ENCODE results near the gene GPR32.
"Not testable (repeated sequence)": the region's sequence is repeated elsewhere in the genome, so short reads cannot be mapped to it uniquely, and the experiment has no call there.

The GPR32 gene

DNA sequence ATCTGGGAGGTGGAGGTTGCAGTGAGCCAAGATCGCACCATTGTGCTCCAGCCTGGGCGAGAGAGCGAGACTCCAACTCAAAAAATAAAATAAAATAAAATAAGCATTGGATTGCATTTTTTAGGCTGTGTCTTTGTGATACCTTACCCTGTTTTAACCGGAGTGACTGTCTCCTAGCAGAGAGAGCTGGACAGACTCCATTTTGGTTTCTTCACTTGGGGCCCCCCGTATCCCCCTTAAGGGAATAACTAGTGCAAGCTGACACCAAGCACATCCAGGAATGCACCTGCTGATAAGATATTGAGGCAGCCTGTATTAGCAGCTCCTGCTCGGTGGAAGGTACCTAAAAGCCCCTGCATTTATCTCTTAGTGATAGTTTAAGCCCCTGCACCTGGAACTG lies 20.8 kb upstream of the GPR32 start:
- no peak for DNase-seq

DNA sequence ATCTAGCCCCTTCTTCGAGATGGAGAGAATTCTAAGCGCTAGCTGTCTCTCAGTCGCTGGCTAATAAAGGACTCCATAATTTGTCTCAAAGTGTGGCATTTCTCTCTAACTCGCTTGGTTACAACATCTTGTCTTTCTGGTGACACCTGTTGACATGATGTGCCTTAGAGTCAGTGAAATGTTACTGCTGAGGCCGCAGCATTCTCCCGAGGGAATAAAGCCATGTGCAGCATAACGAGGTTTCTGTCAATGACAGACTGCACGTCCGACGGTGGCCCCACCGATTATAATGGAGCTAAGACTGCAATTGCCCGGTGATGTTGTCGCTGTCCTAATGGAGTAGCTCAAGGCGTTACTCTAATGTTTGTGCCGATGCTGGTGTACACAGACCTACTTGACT lies 20.3 kb upstream of the GPR32 start:
- DNase-seq = no peak

DNA sequence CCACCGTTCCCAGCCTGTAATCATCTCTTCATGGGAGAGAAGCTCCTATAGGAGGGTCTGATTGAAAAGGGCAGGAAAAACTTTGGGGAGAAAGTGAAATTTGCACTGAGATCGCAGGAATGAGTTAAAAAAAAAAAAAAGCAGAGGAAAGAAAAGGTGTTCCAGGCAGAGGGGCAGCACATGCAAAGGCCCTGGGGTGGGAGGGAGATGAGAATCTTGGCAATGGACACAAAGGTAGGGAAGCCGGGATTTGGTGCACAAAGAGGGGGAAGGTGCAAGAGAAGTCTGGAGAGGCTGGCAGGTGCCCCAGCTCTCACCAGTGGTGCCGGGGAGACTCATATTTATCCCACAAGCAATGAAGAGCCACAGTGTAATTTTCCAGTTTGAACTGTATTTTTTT lies 16.4 kb upstream of the GPR32 start:
- no peak for DNase-seq

DNA sequence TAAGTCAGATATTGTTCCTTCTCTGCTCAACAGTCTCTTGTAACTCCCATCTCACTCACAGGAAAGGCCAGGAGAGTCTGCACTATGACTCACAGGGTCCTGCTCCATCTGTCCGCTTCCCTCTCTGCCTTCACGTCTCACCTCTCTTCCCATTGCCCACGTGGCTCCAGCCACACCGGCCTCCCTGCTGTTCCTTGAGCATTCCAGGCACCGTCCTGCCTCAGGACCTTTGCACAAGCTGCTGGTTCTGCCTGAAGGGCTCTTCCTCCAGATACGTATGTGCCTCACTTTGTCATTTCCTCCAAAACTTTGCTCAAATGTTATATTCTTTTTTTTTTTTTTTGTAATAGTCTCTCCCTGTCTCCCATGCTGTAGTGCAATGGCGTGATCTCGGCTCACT lies 14.0 kb upstream of the GPR32 start:
- DNase-seq = not testable (repeated sequence)

DNA sequence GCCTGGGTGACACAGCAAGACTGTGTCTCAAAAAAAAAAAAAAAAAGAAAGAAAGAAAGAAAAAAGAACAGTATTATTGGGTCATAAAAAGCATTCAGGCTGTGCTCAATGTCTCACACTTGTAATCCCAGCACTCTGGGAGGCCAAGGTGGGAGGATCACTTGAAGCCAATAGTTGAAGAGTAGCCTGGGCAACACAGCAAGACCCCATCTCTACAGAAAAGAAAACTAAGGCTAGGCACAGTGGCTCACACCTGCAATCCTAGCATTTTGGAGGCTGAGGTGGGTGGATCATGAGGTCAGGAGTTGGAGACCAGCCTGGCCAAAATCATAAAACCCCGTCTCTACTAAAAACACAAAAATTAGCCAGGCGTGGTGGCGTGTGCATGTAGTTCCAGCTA lies 12.6 kb upstream of the GPR32 start:
- DNase-seq = not testable (repeated sequence)

DNA sequence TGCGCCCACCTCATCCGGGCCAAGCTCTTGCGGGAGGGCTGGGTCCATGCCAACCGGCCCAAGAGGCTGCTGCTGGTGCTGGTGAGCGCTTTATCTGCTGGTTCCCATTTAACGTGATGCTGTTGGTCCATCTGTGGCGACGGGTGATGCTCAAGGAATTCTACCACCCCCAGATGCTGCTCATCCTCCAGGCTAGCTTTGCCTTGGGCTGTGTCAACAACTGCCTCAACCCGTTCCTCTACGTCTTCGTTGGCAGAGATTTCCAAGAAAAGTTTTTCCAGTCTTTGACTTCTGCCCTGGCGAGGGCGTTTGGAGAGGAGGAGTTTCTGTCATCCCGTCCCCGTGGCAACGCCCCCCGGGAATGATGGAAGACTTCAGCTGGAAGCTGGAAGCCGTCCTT lies 11.2 kb upstream of the GPR32 start:
- DNase-seq = not testable (repeated sequence)

DNA sequence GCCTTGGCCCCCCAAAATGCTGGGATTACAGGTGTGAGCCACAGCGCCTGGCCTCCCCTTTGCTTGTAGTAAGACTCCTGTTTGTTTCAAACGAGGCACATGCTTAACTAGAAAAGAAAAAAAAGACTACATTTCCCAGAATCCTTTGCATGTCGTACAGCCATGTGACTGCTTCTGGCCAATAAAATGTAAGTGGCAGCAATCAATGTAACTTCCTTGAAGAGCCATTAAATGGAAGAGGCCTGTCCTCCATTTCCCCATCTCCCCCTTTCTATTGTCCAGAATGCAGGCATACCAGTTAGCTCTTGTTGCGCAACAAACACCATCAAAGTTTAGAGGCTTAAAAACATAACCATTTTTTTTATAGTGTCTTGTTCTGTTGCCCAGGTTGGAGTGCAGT lies 10.4 kb upstream of the GPR32 start:
- peak; percentile 5 to 15 for DNase-seq

DNA sequence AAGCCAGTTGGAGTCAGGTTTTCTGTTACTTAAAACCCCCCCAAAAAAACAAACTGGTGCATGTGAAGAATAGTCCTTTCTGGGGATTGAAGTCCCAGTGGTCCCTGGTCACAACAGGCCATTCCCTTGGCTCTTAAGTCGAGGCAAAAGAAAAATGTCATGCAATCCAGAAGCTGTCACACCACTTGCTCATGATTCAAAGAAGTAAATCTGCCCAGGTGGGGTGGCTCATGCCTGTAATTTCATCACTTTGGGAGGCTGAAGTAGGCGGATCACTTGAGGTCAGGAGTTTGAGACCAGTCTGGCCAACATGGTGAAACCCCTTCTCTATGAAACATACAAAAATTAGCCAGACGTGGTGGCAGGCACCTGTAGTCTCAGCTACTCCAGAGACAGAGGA lies 8.8 kb upstream of the GPR32 start:
- not testable (repeated sequence) for DNase-seq

DNA sequence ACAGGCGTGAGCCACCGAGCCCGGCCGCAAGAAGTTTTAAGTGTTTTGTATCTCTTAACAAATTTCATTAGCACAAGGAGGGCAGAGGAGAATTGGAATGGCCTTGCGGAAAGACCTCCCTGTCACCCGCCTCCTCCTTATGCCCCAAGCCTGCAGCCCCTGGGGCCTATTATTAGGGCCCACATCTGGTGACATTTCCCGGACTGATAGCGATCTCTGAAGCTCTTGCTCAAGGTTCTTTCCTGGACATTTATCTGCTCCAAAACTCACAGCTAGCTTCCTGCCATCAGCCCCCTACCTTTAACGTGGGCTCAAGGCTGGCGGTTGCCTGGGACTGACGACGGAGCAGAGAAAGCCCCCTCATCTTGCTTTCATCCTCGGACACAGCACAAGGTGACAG lies 6.7 kb upstream of the GPR32 start:
- DNase-seq = not testable (repeated sequence)

DNA sequence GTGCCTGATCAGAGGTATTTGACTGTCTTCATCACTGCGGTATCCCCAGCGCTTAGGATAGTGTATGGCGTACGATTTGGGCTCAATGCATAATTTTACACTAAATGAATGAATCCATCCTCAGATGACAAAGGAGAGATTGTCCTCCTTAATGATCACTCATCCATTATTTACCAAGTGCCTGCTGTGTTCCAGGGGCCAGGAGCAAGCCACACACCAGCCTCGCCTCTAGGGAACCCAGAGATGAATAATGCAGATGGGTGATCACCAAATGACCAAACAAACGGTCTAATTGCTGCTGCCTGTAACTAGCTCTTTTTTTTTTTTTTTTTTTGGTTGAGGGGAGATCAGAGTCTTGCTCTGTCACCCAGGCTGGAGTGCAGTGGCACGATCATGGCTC lies 5.9 kb upstream of the GPR32 start:
- no peak for DNase-seq

DNA sequence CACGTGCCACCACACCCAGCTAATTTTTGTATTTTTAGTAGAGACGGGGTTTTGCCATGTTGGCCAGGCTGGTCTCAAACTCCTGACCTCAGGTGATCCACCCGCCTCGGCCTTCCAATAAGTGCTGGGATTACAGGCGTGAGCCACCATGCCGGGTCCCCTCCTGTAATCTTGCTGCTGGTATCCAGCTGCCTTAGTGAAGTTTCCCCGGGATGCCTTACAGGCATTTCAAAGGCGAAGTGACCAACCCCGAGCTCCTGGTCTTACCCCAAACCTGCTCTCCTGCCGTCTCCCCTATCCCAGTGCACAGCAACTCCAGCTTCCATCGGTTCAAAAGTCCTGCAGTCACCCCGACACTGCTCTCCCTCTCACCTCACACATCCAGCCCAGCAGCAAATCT lies 3.5 kb upstream of the GPR32 start:
- not testable (repeated sequence) for DNase-seq

DNA sequence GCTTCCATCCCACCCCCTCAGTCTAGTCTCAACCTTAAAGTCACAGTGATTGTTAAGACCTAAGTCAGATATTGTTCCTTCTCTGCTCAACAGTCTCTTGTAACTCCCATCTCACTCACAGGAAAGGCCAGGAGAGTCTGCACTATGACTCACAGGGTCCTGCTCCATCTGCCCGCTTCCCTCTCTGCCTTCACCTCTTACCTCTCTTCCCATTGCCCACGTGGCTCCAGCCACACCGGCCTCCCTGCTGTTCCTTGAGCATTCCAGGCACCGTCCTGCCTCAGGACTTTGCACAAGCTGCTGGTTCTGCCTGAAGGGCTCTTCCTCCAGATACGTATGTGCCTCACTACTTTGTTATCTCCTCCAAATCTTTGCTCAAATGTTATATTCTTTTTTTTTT lies 3.0 kb upstream of the GPR32 start:
- DNase-seq = not testable (repeated sequence)

DNA sequence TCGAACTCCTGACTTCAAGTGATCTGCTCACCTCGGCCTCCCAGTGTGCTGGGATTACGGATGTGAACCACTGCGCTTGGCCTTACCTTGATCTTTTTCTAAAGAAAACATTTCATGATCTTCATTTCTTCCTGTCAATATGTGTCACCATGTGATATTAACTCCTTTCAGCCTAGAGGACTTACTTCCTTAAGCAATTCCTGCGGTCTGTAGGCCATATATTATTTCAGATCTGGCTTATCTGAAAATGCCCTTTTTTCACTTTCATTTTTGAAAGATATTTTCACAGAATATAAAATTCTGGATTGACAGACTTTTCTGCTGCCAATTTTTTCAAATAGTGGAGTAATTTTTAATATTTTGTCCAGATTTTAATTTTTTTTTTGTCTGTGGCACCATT lies 2.0 kb upstream of the GPR32 start:
- DNase-seq = no peak

DNA sequence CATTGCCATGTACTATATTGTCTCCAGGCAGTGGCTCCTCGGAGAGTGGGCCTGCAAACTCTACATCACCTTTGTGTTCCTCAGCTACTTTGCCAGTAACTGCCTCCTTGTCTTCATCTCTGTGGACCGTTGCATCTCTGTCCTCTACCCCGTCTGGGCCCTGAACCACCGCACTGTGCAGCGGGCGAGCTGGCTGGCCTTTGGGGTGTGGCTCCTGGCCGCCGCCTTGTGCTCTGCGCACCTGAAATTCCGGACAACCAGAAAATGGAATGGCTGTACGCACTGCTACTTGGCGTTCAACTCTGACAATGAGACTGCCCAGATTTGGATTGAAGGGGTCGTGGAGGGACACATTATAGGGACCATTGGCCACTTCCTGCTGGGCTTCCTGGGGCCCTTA lies 624 bp downstream of the GPR32 start:
- DNase-seq = no peak

DNA sequence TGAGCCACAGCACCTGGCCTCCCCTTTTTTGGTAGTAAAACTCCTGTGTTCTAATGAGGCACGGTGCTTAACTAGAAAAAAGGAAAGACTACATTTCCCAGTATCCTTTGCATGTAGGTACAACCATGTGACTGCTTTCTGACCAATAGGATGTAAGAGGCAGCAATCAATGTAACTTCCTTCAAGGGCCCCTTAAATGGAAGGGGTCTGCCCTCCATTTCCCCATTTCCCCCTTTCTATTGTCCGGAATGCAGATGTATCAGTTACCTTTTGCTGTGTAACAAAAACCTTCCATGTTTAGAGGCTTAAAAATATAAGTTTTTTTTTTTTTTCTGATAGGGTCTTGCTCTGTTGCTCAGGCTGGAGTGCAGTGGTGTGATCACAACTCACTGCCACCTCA lies 2.2 kb downstream of the GPR32 start:
- no peak for DNase-seq

DNA sequence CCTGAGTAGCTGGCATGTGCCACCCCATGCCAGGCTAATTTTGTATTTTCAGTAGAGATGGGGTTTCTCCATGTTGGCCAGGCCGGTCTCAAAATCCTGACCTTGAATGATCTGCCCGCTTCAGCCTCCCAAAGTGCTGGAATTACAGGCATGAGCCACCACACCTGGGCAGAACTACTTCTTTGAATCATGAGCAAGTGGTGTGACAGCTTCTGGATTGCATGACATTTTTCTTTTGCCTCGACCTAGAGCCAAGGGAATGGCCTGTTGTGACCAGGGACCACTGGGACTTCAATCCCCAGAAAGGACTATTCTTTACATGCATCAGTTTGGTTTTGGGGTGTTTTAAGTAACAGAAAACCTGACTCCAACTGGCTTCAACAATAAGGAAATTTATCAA lies 2.6 kb downstream of the GPR32 start:
- not testable (repeated sequence) for DNase-seq

DNA sequence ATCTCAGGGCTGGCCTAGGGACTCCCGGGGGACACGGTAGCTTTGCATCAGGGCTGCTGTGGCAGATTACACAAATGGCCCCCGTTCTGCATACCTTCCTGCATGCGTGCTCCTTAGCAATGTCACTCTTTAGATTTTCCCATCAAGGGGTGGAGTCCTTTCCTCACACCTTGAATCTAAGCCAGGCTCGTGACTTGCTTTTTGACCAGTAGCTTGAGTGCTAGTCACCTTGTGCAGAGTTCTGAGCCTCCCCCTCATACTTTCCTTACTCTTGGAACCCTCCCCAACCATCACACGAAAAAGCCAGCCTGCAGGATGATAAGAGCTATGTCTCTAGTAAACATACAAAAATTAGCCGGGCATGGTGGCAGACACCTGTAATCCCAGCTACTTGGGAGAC lies 3.2 kb downstream of the GPR32 start:
- not testable (repeated sequence) for DNase-seq

DNA sequence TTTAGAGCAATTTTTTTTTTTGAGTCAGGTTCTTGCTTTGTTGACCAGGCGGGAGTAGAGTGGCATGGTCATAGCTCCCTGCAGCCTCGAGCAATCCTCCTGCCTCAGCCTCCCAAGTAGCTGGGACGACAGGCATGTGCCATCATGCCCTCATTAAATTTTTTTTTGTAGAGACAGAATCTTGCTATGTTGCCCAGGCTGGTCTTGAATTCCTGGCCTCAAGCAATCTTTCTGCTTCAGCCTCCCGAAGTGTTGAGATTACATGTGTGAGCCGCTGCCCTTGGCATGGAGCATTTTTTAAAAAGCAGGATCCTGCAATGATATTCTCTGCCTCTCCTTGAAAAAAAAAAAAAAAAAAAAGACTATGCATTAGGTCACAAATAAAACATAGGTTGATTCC lies 5.9 kb downstream of the GPR32 start:
- no peak for DNase-seq

DNA sequence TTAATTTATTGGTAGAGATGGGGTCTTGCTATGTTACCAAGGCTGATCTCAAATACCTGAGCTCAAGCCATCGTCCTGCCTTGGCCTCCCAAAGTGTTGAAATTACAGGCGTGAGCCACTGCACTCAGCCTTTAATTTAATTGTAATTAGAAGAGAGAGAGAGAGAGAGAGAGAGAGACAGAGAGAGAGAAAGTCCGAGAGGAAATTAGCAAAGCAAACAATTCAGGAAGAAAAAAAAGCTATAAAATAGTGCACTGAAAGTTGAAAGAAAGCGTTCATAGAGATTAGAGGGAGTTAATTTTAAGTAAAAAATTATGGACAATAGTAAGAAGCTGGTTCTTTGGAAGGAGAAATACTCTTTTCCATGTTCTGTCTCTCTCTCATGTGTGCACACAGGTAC lies 7.0 kb downstream of the GPR32 start:
- no peak for DNase-seq

DNA sequence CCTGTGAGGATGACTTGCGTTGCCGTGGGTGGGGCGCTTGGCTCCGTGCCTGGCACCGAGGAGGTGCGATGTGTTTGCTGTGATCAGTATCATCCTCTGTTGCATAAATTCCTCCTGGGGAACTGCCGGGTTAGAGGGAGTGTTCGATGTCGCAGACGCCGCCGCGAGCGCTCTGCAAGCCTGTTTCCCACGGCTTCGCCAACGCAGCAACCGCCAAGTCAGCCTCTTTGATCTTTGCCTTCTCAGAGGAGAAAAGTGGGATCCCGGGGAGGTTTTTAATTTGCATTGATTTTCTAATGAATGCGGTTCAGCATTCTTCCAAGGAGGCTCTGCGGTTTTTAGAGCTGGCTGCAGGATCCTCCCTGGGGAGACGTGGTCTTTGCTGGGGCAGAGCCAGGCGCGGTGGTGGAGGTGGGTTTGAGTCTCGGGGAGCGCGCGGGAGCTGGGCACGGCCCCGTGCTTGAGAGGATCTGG lies 7.6 kb downstream of the GPR32 start:
- peak; percentile 36 to 54 for DNase-seq

DNA sequence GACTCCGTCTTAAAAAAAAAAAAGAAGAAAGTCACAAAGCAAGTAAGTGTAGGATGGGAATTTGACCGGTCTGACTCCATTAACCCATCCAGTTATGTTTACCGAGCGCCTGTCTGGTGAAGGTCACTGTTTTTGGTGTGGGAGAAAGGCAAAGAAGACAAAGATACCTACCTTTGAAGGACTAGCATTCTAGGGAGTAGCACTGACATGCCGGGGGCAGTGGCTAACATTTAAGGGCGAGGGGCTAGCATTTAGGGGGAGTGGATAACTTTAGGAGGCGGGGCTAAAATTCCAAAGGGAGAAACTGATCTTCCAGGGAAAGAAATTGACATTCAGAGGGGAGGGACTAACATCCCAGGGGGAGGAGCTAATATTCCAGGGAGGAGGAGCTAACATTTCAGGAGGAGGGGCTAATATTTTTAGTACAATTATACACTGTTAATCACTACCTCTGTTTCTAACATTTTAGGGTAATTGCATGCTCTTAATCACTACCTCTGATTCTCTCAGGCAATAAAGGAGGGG lies 8.7 kb downstream of the GPR32 start:
- DNase-seq = no peak

DNA sequence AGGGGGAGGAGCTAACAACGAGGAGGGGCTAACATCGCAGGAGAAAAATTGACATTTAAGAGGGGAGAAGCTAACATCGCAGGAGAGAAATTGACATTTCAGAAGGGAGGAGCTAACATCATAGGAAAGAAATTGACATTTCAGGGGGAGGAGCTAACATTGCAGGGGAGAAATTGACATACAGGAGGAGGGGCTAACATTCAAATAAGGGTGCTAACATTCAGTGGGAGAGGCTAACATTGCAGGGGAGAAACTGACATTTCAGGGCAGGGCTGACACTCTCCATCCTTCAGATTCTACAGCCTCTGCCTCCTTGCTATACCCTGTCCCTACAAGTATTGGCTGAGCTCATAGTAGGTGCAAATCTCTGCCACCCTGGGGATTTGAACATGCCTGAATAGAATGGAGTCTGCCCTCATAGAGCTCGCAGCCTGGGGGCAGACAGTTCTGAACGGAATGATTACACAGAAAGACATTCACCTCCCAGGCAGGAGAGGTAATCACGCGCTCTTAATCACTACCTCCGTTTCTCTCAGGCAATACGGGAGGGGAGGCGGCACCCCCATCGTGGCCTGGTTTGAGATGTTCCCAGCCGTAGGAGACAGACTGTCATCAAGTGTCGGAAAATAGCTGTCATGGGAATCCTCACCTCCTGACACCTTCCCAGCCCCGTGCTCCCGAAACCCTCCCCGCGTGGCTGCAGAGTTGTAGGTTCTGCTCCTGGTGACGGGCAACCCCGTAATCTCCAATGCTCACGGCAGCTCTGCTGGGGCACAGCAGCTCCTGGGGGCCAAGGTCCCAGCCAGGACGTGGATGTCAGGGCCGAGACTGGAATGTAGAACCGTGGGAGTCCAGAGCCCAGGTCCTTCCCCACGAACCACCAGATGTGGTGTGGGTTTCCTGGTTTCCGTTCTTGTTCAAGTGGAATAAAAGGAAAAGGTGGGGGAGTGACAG lies 9.5 kb downstream of the GPR32 start:
- DNase-seq = no peak

DNA sequence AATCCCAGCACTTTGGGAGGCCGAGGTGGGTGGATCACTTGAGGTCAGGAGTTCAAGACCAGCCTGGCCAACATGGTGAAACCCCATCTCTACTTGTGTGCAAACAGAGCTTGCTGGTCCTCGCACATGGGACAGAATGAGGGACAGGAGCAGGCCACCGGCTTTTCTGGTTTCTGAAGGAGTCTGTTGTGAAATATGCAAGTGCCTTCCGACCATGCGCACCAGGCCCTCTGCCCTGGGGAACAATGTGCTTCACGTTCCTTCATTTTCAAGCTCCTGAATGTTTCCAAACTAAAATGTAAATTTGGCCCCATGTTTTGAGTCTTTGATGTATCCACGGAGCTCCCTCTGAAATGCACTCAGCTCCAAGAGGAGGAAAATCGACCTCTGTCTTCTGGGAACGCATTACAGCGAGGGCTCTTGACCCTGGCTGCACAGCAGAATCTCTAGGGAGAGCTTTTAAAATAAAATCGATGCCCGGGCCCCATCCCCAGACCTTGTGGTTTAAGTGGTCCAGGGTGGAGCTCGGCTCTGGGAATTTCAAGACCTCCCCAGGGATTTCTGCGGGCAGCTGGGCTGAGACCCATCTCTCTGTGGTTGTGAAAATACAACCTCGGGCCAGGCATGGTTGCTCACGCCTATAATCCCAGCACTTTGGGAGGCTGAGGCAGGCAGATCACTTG lies 10.6 kb downstream of the GPR32 start:
- no peak for DNase-seq

DNA sequence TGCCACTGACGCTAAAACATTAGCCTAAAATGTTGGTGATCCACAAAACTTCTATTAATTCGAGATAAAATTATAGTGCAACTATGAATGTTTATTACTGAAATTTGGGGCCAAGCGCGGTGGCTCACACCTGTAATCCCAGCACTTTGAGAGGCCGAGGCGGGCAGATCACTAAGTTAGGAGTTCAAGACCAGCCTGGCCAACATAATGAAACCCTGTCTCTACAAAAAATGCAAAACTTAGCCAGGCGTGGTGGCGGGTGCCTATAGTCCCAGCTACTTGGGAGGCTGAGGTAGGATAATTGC lies 13.5 kb downstream of the GPR32 start:
- DNase-seq = not testable (repeated sequence)
